PFSK-1 (cell line): ENCODE measurements around the gene CLEC16A.

Experiments used
- FOXP2 ChIP-seq: optimal IDR thresholded peaks from 2 replicates; pipeline ENCODE3; 2011; ENCODE audit warnings: borderline replicate concordance, control low read depth, inconsistent platforms; ENCODE audit not compliant: insufficient read depth; ENCODE audit errors: extremely low read length, extremely low read depth
- POLR2AphosphoS5 ChIP-seq: IDR thresholded peaks from 2 replicates; pipeline ENCODE4 v1.6.1; 2012; ENCODE audit warnings: low read depth, mild to moderate bottlenecking, control low read depth, low read length, moderate library complexity
- SIN3A ChIP-seq: IDR thresholded peaks from 2 replicates; pipeline ENCODE4 v1.6.1; 2012; ENCODE audit warnings: mild to moderate bottlenecking, low read length, moderate library complexity, borderline replicate concordance; ENCODE audit not compliant: insufficient read depth
- TAF1 ChIP-seq: IDR thresholded peaks from 2 replicates; pipeline ENCODE4 v1.6.1; 2012; ENCODE audit warnings: low read length, control low read depth, borderline replicate concordance; ENCODE audit not compliant: insufficient read depth
- TF ChIP-seq, protein P1 (sequence below), 2 experiments: IDR thresholded peaks; 2 replicates each; pipeline versions ENCODE4 v1.6.1 to v1.8.0; 2011 to 2012; ENCODE audit warnings: low read depth in 2 of 2, low read length in 2 of 2, control low read depth in 1 of 2, inconsistent platforms in 1 of 2, mild to moderate bottlenecking in 1 of 2, moderate library complexity in 1 of 2; ENCODE audit not compliant: insufficient read depth in 1 of 2

Gene CLEC16A

DNA sequence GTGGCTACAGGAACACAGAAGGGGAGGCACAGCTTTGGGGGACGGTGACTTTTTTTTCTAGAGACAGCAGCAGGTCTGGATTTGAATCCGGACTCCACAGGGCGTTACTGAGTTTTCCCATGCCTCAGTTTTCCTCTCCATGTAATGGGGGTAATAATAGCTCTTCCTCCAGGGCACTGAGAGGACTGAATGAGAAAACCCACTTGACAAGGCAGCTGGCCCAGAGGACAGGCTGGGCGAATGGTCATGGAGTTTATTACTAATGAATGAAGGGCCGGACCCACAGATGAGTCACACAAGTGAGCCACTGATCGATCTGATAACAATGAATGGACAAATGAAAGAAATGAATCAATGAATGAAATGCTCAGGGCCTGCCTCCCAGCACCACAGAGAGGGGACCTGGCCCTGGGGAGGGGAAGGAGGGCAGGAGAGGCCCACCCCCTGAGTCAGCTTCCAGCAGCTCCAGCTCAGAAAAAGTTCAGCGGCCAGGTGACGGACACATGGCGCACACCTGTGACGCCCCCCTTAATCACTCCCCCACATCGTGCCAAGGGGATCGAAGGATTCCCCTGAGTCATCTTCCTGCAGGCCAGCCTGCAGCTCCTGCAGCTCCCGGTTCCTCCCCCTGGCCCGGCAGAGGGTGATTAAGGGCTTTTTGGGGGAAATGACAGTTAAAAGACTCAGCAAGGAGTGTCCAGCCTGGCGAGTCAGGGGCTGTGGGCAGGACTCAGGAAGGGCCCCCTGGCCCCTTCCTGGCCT is 257.3 kb downstream of the CLEC16A start:
- peak; percentile 59; the same call in 1 of the 2 replicates for TF ChIP-seq SIN3A
- no peak; the same call in 1 of the 2 replicates for TF ChIP-seq POLR2AphosphoS5

GRCh38 chr16:11202260-11203091 is 258.1 kb downstream of the CLEC16A start:
- TF ChIP-seq SIN3A (no peak), POLR2AphosphoS5 (no peak; the same call in 1 of the 2 replicates), FOXP2 (no peak), TAF1 (no peak)
- TF ChIP-seq, protein P1, sequence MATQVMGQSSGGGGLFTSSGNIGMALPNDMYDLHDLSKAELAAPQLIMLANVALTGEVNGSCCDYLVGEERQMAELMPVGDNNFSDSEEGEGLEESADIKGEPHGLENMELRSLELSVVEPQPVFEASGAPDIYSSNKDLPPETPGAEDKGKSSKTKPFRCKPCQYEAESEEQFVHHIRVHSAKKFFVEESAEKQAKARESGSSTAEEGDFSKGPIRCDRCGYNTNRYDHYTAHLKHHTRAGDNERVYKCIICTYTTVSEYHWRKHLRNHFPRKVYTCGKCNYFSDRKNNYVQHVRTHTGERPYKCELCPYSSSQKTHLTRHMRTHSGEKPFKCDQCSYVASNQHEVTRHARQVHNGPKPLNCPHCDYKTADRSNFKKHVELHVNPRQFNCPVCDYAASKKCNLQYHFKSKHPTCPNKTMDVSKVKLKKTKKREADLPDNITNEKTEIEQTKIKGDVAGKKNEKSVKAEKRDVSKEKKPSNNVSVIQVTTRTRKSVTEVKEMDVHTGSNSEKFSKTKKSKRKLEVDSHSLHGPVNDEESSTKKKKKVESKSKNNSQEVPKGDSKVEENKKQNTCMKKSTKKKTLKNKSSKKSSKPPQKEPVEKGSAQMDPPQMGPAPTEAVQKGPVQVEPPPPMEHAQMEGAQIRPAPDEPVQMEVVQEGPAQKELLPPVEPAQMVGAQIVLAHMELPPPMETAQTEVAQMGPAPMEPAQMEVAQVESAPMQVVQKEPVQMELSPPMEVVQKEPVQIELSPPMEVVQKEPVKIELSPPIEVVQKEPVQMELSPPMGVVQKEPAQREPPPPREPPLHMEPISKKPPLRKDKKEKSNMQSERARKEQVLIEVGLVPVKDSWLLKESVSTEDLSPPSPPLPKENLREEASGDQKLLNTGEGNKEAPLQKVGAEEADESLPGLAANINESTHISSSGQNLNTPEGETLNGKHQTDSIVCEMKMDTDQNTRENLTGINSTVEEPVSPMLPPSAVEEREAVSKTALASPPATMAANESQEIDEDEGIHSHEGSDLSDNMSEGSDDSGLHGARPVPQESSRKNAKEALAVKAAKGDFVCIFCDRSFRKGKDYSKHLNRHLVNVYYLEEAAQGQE (IDR thresholded peaks at IDR 0.05; ENCODE audit: insufficient read depth in 1 of 2, low read depth in 2 of 2, low read length in 2 of 2), result no peak

DNA sequence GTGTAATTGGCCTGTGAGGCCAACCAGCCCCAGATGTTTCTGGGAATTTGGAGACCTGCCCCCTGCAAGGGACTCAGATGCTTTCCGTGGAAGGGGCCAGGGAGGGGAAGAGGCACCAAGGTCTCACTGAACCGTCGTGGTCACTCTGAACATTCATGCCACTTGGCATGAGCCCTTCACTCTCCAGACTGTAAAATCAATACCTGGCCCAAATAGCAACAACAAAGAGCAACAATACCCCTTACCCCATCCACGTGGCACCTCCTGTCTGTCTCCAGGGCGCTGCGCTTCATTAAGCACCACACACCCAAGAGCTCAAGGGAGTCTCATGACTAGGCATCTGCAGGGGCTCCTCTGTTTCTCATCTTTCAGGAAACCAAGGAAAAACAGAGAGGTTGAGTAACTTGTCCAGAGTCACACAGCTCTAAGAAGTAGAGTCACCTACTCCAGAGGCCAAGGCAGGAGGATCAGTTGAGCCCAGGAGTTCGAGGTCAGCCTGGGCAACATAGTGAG is 258.8 kb downstream of the CLEC16A start:
- TF ChIP-seq SIN3A (no peak), FOXP2 (no peak), TAF1 (no peak)
- TF ChIP-seq, protein P1 (IDR thresholded peaks at IDR 0.05; ENCODE audit: insufficient read depth in 1 of 2, low read depth in 2 of 2, low read length in 2 of 2), result no peak

DNA sequence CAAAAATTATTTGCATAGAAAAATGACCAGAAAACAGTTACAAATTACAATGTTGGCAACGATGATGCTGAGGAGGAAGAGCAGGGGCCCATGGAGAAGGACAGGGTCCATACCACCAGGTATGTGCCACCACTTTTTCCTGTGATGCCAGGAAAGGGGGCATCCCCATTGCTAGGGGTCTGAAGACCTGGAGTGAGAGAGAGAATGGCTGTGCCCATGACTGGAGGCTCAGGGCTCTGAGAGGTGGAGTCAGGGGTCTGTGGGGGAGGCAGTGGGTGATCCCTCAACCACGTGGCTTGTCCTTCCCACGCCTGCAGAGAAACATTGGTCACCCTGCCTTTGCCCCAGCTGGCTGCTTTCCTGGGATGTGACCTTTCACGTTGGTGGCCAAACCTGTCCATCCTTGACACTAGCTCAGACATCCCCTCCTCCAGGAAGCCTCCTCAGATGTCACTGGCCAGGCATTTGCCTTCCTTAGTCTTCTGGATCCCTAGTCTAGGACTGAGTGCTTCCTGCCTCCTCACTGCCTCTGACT is 260.2 kb downstream of the CLEC16A start:
- TF ChIP-seq SIN3A, result no peak
- TF ChIP-seq TAF1, result no peak
- TF ChIP-seq POLR2AphosphoS5, result no peak
- TF ChIP-seq, protein P1 (IDR thresholded peaks at IDR 0.05; ENCODE audit: insufficient read depth in 1 of 2, low read depth in 2 of 2, low read length in 2 of 2), result no peak
- no peak for TF ChIP-seq FOXP2

DNA sequence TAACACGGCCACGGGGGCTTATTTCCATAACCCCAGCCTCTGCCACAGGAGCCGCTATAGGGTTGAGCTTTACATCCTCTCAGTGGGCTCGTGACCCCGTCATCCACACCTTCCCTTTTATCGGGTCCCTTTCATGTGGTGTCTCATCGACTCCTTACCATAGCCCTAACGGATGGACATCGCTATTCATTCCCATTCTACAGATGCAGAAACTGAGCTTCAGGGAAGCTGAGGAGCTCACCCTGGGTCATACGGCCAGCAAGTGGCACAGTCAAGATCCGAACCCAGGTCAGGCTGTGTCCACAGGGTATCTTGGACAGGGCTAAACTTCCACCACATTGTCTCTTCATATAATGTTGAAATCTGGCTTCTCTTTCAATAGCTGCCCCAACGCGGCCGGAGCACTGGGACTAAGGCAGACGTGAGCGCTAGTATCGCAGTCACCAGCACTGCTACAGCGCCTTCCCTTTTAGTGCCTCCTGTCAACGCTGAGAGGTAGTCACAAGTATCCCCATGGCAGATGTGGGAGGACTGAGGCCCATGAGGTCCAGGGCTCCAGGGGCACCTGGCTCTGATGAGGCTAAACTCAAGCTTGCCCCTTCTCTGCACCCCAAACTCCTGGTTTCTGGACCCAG is 260.8 kb downstream of the CLEC16A start:
- TF ChIP-seq, protein P1 (IDR thresholded peaks at IDR 0.05; ENCODE audit: insufficient read depth in 1 of 2, low read depth in 2 of 2, low read length in 2 of 2), result no peak
- TF ChIP-seq FOXP2 (no peak), SIN3A (no peak), TAF1 (no peak), POLR2AphosphoS5 (no peak)
